CD4-positive, alpha-beta T cell treated with Interferon alpha-2 for 1 hour (primary cell): Measurements from ENCODE around the gene NSD1.
"Not testable (repeated sequence)": the region's sequence is repeated elsewhere in the genome, so short reads cannot be mapped to it uniquely, and the experiment has no call there.

Experiments used
- DNase-seq, 2 donors: peaks; one replicate each; pipeline ENCODE4 v3.0.0-alpha.2; 2020 to 2022

The NSD1 gene

GRCh38 chr5:177296581-177296980 lies 163.0 kb downstream of the NSD1 start:
- DNase-seq, result no peak

- no peak for DNase-seq
These were observed 164.3 kb downstream of the NSD1 start for GRCh38 chr5:177297922-177298321.

DNA sequence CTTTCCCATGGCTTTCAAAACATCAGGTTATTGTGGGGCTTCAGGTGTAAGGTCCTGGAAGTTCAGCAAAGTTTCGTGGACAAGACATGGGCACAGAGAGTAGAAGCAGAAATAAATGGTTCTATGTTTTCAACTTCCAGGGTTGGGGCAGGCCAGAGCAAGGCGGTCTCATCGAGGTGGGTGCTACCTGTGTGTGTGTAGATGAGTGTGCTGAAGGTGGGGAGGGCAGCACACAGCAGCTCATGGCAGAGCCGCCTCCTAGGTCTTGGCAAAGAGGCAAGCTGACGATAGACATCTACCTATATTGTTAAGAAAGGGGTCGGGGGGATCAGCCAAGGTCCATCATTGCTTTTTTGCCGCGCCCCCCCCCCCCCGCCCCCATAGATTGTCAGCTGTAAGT lies 166.1 kb downstream of the NSD1 start:
- no peak for DNase-seq

GRCh38 chr5:177300236-177300880 lies 166.8 kb downstream of the NSD1 start:
- peak; percentile 82 to 84 for DNase-seq

DNA sequence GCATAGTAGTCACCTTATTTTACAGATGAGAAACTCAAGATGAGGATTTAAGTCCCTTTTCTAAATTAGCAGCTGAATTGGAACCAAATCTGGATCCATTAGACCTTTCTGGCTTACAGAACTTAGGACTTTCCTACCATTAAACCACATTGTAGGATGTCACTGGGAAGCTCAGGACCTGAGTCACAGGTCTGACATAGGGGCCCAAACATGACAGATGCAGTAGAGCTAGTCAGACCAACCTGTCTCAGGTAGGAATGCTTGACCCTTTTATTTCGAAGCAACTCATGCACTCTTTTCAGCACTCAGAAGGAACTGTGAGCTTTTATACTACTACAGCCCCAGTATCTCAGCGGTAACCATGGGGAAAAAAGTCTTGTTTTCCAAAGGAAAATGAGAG lies 167.4 kb downstream of the NSD1 start:
- no peak for DNase-seq

- DNase-seq, result no peak
These were observed 168.1 kb downstream of the NSD1 start for GRCh38 chr5:177301503-177302165.

- no peak for DNase-seq
These were observed 169.0 kb downstream of the NSD1 start for GRCh38 chr5:177302354-177303110.

DNA sequence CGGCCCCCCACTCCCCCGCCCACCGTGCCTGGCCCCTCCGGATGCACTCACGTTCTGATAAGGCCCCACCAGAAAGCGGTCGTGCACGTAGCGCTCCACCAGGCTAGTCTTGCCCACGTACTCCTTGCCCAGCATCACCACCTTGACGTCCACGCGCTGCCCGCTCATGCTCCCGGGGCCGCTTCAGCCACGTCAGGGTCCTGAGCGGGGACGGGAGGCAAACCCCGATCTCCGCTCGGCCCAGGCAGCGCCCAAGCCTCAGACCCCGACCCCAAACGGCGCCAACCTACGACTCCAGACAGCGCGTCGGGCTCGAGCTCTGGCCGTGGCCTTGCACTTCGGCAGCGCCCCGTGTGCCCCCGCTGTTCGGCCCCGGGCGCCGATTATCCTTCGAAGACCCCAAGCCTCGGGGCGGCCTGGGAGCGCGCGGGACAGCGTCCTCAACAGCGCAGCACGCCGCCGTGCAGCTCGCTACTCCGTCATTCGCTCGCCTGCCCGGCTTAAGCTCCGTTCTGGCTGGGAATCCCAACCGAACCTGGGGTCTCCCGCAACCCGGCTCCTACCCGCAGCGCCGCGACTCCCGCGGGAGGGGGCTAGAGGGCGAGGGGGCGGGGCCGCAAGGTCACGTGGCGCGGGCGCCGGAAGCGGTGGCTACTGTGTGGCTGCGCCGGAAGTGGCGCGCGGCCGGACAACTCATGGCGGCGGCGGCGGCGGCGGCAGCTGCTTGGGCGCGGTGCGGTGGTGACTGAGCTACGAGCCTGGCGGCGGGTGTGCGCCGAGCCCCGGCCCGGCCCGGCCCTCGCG lies 169.8 kb downstream of the NSD1 start, which contains the start of the genes PRELID1 and RAB24:
PRELID1 (plus strand) TSS at position 679 of the 804 bp plus-strand sequence. CDS start 187 bp downstream, outside the sequence.
RAB24 (minus strand) TSS at position 599 of the 804 bp plus-strand sequence; CDS start at position 168, 431 bp downstream.
- DNase-seq, result peak; percentile 83 to 89

DNA sequence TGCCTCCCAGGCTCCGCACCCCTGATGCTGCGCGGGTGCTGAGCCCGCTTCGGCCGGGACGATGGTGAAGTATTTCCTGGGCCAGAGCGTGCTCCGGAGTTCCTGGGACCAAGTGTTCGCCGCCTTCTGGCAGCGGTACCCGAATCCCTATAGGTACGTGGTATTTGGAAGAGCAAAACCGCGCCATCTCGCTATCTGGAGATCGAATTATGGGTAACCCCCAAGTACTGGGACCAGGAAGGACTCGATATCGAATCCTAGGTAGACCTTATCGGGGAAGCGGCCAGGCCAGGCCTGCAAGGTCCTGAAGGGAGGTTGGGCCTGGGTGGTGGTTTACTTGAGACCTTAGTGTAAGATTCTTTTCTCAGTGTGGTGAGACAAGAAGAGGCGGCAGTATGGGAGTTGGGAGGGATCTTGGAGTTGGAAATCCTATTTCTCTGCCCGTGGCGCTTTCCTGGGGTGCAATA lies 170.4 kb downstream of the NSD1 start:
- DNase-seq, result no peak

DNA sequence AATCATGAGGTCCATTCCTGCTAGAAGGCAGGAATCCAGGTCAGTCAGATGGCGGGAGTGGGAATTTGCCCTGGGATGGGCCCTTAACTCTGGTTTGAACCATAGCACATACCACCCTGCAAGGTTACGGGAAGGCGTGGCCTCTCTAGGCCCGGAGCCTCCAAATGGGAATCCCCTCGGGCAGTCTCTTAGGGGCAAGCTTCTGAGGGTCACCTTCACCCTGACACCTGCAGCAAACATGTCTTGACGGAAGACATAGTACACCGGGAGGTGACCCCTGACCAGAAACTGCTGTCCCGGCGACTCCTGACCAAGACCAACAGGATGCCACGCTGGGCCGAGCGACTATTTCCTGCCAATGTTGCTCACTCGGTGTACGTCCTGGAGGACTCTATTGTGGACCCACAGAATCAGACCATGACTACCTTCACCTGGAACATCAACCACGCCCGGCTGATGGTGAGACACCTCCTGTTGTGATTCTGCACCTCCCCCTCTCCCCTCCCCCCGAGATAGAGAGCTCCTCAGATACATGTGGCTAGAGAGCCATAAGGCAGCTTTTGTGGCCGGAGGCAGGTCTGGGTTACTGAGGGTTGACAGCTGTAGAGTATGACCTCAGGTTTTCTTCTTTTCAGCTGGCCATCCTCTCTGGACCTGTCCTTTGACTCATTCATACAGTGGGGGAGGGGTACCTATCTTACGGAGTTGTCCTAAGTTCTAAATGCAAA lies 171.0 kb downstream of the NSD1 start:
- DNase-seq, result no peak

- not testable (repeated sequence) for DNase-seq
These were observed 172.6 kb downstream of the NSD1 start for GRCh38 chr5:177306103-177306640.

DNA sequence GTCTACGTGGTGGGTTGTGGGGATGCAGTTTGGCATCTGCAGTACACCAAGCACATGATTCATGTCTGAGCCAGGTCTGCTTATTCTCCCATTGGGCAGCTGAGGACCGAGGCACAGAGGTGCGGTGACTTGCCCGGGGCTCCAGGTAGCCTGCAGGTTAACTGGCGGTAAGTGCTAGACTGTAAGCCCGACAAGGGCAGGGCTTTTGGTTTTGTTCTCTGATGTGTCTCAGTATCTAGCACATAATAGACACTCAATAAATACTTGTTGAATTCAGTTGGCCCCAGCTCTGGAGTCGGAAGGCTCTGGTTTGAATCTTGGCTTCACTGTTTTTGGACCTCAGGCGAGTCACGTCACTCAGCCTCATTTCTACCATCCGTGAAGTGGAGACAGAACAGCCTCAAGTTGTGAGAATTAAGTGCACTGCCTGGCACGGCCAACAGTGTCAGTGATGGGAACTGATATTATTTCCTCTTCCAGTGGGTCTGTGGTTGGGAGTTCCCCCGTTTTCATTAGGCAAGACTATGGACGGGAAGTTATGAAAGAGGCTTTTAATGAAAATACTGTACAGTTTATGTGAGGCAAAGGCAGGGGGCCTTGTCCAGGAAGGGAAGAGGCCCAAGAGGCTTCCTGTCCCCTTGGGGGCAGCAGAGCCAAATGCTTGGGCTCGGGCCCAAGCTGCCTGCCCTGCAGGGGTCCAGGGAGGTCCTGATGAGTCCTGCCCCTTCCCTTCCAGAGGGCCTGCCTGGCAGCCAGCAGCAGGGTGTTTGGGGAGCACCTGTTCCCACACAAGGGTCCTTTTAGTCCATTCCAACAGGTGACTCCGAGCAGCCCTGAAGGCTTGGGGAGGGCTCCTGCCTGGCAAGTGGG lies 173.3 kb downstream of the NSD1 start:
- DNase-seq, result peak; percentile 55 to 69

DNA sequence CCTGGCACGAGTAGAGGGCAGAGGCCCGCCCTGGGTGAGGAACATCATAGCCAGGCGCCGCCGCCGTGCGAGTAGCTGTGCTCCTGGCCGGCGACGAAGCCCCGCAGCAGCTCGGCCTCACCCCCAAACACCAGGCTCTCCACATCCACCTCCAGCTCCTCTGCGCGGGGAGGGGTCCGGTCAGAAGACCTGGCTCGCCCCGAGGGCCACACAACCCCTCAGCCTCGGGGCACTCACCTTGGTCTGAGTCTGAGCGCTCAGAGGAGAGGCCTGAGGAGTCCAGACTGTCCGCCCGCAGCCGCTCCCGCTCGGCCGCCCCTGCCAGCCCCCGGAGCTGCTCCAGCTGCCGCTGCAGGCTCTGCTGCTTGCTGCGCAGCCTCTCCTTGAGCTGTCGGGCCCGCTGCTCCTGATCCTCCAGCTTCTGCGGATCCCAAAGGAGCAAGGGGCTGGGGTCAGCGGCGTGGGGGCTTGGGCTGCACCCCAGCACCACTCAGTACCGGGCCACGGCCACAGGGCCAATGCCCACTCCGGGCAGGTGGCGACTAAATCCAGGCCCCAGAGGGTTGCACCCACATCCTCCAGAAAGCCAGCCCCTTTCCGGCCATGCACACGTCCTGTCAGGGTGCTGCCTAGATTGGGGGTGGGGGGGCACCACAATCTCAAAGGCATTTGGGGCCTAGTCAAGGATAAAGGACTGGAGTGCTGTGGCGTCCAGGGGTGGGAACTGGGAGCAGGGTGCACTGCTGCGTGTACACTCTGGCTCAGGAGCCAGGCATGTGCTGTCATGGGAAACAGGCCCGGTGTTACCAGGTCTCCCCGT lies 174.2 kb downstream of the NSD1 start:
- DNase-seq, result no peak

GRCh38 chr5:177308740-177309139 lies 175.2 kb downstream of the NSD1 start:
- no peak for DNase-seq

GRCh38 chr5:177309351-177310191 lies 176.0 kb downstream of the NSD1 start:
- peak; percentile 75 to 82 for DNase-seq

DNA sequence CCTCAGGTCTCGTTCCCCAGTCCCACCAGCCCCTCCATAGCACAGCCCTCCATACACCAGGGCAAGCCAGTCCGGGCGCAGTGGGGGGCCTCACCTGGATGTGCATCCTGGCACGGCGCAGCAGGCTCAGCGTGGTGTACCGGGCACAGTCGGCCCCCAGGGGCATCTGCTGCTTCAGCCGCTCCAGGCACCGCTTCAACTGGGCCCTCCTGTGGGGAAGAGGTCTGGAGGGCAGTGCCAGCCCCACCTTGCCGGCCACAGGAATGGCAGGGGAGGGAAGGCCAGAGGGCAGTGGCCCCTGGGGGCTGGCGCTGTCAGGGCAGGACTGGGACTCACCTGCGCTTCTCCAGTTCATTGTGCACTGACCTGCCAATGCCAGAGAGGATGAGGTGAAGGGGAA lies 176.8 kb downstream of the NSD1 start:
- no peak for DNase-seq

GRCh38 chr5:177310757-177311391 lies 177.3 kb downstream of the NSD1 start:
- peak in 1 of 2 donors; percentile 48 for DNase-seq

- DNase-seq, result no peak
These were observed 177.8 kb downstream of the NSD1 start for GRCh38 chr5:177311392-177311722.
